Activated CD4-positive, alpha-beta T cell treated with anti-CD3 and anti-CD28 coated beads, Interleukin-2, amount 10 ng/mL, durations not matched to agents 24 days and 14 days (primary cell): Measurements from ENCODE around the gene CNTNAP3. TPM values are rescaled to one million over a fixed set of nuclear protein-coding genes. Genes with fewer than 3 reads are reported as not detected.
"Not testable (repeated sequence)": the region's sequence is repeated elsewhere in the genome, so short reads cannot be mapped to it uniquely, and the experiment has no call there.

ENCODE experiments used
- DNase-seq: peaks from one replicate; pipeline ENCODE4 v3.0.0; 2022
- H3K27ac Mint-ChIP-seq: one replicate; pipeline ENCODE4 v1.8.0; 2022; ENCODE audit warnings: mild to moderate bottlenecking, mixed read lengths
- H3K27me3 Mint-ChIP-seq: one replicate; pipeline ENCODE4 v1.8.0; 2022; ENCODE audit warnings: mixed read lengths
- H3K36me3 Mint-ChIP-seq: one replicate; pipeline ENCODE4 v1.8.0; 2022; ENCODE audit warnings: low read depth, mild to moderate bottlenecking, mixed read lengths
- H3K4me1 Mint-ChIP-seq: one replicate; pipeline ENCODE4 v1.8.0; 2021; ENCODE audit warnings: mixed read lengths
- H3K4me3 Mint-ChIP-seq: one replicate; pipeline ENCODE4 v1.8.0; 2022; ENCODE audit warnings: mild to moderate bottlenecking, moderate library complexity, mixed read lengths
- H3K9me3 Mint-ChIP-seq: one replicate; pipeline ENCODE4 v1.8.0; 2021; ENCODE audit warnings: mixed read lengths
- intact Hi-C: fragments of 100-400 bp; cut with micrococcal nuclease; formaldehyde crosslinking; loops from one replicate; pipeline ENCODE4 v1.15.1; 2023
- total RNA-seq: library from RNA; stranded (reverse); gene quantifications from 2 replicates; pipeline ENCODE4 v1.2.3, GENCODE V29; 2022

The CNTNAP3 gene
- total RNA-seq, 1 donor from 2014 or later = not detected

- H3K27ac Mint-ChIP-seq, H3K4me1 Mint-ChIP-seq, H3K27me3 Mint-ChIP-seq, H3K4me3 Mint-ChIP-seq, intact Hi-C loops, DNase-seq, H3K36me3 Mint-ChIP-seq, H3K9me3 Mint-ChIP-seq: not testable (repeated sequence)
Observed at GRCh38 chr9:39111746-39112145, 176.2 kb downstream of the CNTNAP3 start.

DNA sequence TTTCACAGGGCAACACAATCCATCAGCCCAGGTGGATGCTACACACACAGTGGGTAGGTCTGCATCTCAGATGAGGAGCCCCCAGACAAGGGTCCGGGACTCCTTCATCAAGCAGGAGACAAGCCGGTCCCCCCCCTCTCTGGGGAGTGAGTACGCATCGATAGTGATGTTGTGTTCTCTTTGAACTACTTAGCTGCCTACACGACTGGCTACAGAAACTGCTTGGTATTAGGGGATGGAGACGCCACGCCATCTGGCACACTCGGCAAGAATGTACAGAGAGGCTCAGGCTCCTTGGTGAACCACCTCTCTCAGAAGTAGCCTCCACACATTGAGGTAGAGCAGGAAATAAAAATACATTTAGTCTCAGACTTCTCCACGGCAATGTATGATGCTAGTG is 179.8 kb downstream of the CNTNAP3 start:
- no peaks in the 10 kb centered on the region for H3K9me3 Mint-ChIP-seq

GRCh38 chr9:39097208-39097607 is 190.8 kb downstream of the CNTNAP3 start:
- intact Hi-C loops, DNase-seq, H3K27me3 Mint-ChIP-seq, H3K36me3 Mint-ChIP-seq, H3K4me1 Mint-ChIP-seq, H3K4me3 Mint-ChIP-seq, H3K9me3 Mint-ChIP-seq, H3K27ac Mint-ChIP-seq: not testable (repeated sequence)

More for the DNA sequence above, 179.8 kb downstream of the CNTNAP3 start:
- Mint-ChIP-seq H3K27ac (no peak overlapping the region), H3K4me1 (no peaks in the 10 kb centered on the region), H3K27me3 (no peaks in the 10 kb centered on the region), H3K36me3 (no peaks in the 10 kb centered on the region), H3K4me3 (no peak overlapping the region)
- intact Hi-C loops = no loop called here
- no peak for DNase-seq

DNA sequence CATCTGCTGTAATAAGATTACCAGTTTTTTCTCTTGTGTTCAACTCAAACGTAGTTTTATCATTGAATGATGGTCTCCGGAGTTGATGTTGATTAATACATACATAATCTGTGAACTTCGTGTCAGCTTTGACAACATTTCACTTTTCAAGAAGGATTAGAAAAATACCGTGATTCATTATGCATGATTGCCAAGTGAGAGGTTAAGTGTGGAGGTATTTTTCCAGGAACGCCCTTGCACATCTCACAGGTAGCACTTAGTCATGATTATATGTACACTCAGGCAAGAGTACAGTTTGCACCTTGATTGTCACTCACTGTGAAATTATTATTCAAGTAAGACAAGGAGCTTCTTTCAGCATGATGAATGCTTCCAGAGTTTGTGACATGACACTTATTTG is 202.7 kb downstream of the CNTNAP3 start:
- H3K4me3 Mint-ChIP-seq, H3K27ac Mint-ChIP-seq, intact Hi-C loops, H3K27me3 Mint-ChIP-seq, H3K4me1 Mint-ChIP-seq, H3K36me3 Mint-ChIP-seq, H3K9me3 Mint-ChIP-seq, DNase-seq: not testable (repeated sequence)

- intact Hi-C loops, H3K4me3 Mint-ChIP-seq, H3K4me1 Mint-ChIP-seq, H3K36me3 Mint-ChIP-seq, DNase-seq, H3K9me3 Mint-ChIP-seq, H3K27me3 Mint-ChIP-seq, H3K27ac Mint-ChIP-seq: not testable (repeated sequence)
Observed at GRCh38 chr9:39082574-39082973, 205.4 kb downstream of the CNTNAP3 start.

- H3K36me3 Mint-ChIP-seq, H3K4me1 Mint-ChIP-seq, H3K27me3 Mint-ChIP-seq, DNase-seq, intact Hi-C loops, H3K4me3 Mint-ChIP-seq, H3K9me3 Mint-ChIP-seq, H3K27ac Mint-ChIP-seq: not testable (repeated sequence)
Observed at GRCh38 chr9:39080081-39080480, 207.9 kb downstream of the CNTNAP3 start.

GRCh38 chr9:39078621-39079256 is 209.2 kb downstream of the CNTNAP3 start:
- H3K27ac Mint-ChIP-seq, H3K36me3 Mint-ChIP-seq, H3K27me3 Mint-ChIP-seq, H3K9me3 Mint-ChIP-seq, H3K4me1 Mint-ChIP-seq, intact Hi-C loops, DNase-seq, H3K4me3 Mint-ChIP-seq: not testable (repeated sequence)

DNA sequence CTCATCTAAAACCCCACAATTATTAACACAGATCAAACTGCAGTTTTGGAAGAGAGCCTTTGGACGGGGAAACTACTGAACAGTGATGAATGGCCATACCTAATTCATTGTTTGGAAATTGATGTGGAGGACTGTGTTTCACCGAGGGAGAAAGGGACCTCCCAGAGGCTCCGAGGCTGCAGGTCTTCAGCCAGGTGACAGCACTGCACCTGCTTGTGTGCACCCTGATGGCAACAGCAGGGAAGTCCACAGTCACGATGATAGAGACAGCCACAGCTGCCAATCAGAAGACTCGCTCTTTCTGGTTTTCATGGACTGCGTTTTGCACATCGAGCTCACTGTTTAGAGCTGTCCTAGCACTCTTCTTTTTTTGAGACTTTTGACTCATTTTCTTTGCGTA is 214.4 kb downstream of the CNTNAP3 start:
- H3K36me3 Mint-ChIP-seq, DNase-seq, H3K9me3 Mint-ChIP-seq, H3K27me3 Mint-ChIP-seq, H3K4me3 Mint-ChIP-seq, H3K27ac Mint-ChIP-seq, intact Hi-C loops, H3K4me1 Mint-ChIP-seq: not testable (repeated sequence)

GRCh38 chr9:39067683-39068082 is 220.3 kb downstream of the CNTNAP3 start:
- H3K27ac Mint-ChIP-seq, DNase-seq, H3K36me3 Mint-ChIP-seq, H3K4me1 Mint-ChIP-seq, H3K4me3 Mint-ChIP-seq, intact Hi-C loops, H3K9me3 Mint-ChIP-seq, H3K27me3 Mint-ChIP-seq: not testable (repeated sequence)

- intact Hi-C loops, H3K4me3 Mint-ChIP-seq, H3K27me3 Mint-ChIP-seq, H3K9me3 Mint-ChIP-seq, H3K4me1 Mint-ChIP-seq, H3K27ac Mint-ChIP-seq, H3K36me3 Mint-ChIP-seq, DNase-seq: not testable (repeated sequence)
Observed at GRCh38 chr9:39062966-39063365, 225.0 kb downstream of the CNTNAP3 start.

DNA sequence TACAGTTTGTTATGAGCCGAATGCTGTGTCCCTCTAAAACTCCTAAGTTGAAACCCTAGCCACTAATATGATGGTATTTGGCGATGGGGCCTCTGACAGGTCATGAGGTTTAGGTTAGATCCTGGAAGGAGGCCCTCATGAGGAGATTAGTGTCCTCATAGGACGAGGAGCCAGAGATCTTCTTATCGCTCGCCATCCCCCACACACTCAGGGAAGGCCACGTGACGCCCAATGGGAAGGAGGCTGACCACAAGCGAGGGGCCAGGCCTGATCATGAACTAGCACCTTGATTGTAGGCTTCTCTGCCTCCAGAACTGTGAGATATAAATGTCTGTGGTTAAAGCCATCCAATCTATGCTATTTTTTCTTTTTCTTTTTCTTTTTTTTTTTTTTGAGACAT is 233.5 kb downstream of the CNTNAP3 start:
- H3K27ac Mint-ChIP-seq, H3K36me3 Mint-ChIP-seq, DNase-seq, H3K9me3 Mint-ChIP-seq, H3K4me1 Mint-ChIP-seq, H3K4me3 Mint-ChIP-seq, H3K27me3 Mint-ChIP-seq, intact Hi-C loops: not testable (repeated sequence)

DNA sequence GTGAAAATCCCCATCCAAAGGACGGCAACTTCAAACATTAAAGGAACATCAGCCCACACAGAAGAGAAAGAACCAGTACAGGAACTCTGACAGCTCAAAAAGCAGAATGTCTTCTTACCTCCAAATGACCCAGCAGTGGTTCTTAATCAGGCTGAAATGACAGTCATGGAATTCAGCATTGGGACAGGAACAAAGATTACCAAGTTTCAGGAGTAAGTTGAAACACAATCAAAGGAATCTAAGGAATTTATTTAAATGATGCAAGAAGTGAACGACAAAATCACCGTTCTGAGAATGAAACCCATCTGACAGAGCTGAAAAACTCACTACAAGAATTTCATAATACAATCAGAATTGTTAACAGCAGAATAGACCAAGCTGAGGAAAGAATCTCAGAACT is 241.1 kb downstream of the CNTNAP3 start:
- H3K27me3 Mint-ChIP-seq, H3K9me3 Mint-ChIP-seq, intact Hi-C loops, DNase-seq, H3K4me1 Mint-ChIP-seq, H3K4me3 Mint-ChIP-seq, H3K36me3 Mint-ChIP-seq, H3K27ac Mint-ChIP-seq: not testable (repeated sequence)

- H3K27ac Mint-ChIP-seq, H3K27me3 Mint-ChIP-seq, H3K4me1 Mint-ChIP-seq, H3K9me3 Mint-ChIP-seq, intact Hi-C loops, H3K4me3 Mint-ChIP-seq, H3K36me3 Mint-ChIP-seq, DNase-seq: not testable (repeated sequence)
Observed at GRCh38 chr9:39042352-39042803, 245.6 kb downstream of the CNTNAP3 start.

DNA sequence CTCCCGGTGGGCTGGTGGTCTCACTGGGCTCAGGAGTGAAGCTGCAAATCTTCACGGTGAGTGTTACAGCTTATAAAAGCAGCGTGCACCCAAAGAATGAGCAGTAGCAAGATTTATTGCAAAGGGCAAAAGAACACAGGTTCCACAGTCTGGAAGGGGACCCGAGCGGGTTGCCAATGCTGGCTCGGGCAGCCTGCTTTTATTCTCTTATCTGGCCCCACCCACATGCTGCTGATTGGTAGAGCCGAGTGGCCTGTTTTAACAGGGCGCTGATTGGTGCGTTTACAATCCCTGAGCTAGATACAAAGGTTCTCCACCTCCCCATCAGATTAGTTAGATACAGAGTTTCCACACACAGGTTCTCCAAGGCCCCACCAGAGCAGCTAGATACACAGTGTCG is 246.2 kb downstream of the CNTNAP3 start:
- H3K36me3 Mint-ChIP-seq, H3K9me3 Mint-ChIP-seq, intact Hi-C loops, DNase-seq, H3K4me1 Mint-ChIP-seq, H3K4me3 Mint-ChIP-seq, H3K27me3 Mint-ChIP-seq, H3K27ac Mint-ChIP-seq: not testable (repeated sequence)

GRCh38 chr9:39039148-39039547 is 248.8 kb downstream of the CNTNAP3 start:
- H3K4me1 Mint-ChIP-seq, intact Hi-C loops, DNase-seq, H3K9me3 Mint-ChIP-seq, H3K27ac Mint-ChIP-seq, H3K36me3 Mint-ChIP-seq, H3K4me3 Mint-ChIP-seq, H3K27me3 Mint-ChIP-seq: not testable (repeated sequence)
